ENCODE results near the gene SZT2. TPM values are rescaled to one million over a fixed set of nuclear protein-coding genes. Genes with fewer than 3 reads are reported as not detected.
"Not testable (repeated sequence)": the region's sequence is repeated elsewhere in the genome, so short reads cannot be mapped to it uniquely, and the experiment has no call there.

SZT2 gene
- total RNA-seq, 1 experiment from 2014 or later: 10.9 TPM

- DNase-seq (ENCODE audit: low read depth): peak; percentile 93
Measured at GRCh38 chr1:43454270-43455011, 64.7 kb downstream of the SZT2 start.

- DNase-seq (ENCODE audit: low read depth): no peak
Measured at GRCh38 chr1:43455213-43455889, 65.7 kb downstream of the SZT2 start.

GRCh38 chr1:43458379-43458778 is 68.7 kb downstream of the SZT2 start:
- DNase-seq (ENCODE audit: low read depth): not testable (repeated sequence)

DNA sequence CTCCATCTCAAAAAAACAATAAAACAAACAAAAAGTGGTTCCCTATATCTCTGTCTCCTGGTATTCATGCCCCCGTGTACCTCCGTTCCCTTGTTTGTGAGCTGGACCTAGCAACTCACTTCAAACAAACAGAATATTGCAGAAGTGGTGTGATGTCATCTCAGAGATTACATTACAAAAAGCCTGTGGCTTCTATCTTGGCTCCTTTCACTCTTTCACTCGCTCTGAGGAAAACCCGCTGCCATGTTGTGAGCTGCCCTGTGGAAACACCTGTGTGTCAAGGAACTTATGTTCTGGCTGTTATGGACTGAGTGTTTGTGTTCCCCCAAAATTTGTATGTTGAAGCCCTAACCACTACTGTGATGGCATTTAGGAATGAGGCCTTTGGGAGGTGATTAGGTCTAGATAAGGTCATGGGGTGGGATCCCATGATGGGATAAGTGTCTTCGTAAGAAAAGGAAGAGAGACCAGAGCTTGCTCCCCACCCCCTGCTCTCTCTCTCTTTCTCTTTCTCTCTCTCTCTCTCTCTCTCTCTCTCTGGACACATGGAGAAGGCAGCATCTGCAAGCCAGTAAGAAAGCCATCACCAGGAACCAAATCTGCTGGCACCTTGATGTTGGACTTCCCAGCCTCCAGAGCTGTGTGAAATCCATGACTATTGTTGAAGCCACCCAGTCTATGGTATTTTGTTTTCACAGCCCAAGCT is 71.4 kb downstream of the SZT2 start:
- no peak for DNase-seq (ENCODE audit: low read depth)

GRCh38 chr1:43463479-43463878 is 73.8 kb downstream of the SZT2 start:
- DNase-seq (ENCODE audit: low read depth): peak; percentile 51

DNA sequence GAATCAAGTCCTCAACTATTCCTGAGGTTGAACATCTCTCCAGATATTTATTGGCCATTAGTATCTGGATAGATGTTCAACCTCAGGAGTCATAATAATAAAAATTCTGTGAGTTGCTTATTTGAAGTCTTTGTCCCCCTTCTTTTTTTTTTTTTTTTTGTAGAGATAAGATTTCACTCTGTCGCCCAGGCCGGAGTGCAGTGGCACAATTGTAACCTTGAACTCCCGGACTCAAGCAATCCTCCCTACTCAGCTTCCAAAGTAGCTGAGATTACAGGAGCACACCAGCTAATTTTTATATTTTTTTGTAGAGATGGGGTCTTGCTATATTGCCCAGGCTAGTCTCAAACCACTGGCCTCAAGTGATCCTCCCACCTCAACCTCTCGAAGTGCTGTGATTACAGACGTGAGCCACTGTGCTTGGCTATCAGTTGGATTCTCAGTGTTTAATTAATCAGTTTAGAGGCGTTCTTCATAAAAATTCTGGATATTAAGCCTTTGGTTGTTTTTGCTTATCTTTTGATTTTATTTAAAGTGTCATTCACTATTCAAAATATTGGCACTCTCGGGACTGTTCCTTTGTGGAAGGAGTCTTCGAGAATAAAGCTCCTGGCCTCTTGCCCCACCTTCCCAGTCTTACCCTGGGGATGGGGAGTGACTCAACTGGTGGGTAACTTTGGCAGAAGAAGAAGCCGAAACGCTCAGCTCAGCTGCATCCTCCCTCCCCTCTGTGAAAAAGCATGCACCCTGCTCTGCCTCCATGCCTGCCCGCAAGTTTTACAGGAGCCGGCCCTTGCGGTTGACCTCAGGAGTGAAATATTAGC is 75.2 kb downstream of the SZT2 start:
- DNase-seq (ENCODE audit: low read depth): peak; percentile 83

DNA sequence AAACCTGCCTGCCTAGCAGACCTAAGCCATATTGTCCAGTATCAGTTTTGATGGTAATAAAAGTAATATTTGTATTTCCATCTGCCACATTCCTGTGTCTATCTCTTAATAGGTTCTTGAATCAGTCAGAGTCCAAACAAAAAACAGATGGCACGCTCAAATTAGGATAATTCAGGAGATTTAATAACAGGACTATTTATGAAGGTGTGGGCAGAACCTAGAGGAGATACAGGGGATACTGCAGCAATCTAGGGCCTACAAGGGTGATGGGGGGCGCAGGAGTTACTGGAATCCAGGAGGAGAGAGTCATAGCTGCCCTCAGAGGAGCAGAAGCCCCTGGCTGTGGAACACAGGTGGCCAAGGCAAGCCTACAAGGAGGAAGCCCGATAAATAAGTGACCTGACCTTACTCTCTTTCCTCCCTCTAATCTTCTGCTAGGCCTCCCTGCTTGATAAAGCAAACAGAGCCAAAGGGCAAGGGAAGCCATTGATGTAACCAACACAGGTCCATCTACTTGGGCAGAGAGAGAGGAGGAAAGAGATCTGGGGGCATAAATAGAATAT is 75.9 kb downstream of the SZT2 start:
- DNase-seq (ENCODE audit: low read depth): no peak

- DNase-seq (ENCODE audit: low read depth): peak; percentile 59
Measured at GRCh38 chr1:43466403-43466802, 76.7 kb downstream of the SZT2 start.

- no peak for DNase-seq (ENCODE audit: low read depth)
Measured at GRCh38 chr1:43468414-43468813, 78.7 kb downstream of the SZT2 start.

DNA sequence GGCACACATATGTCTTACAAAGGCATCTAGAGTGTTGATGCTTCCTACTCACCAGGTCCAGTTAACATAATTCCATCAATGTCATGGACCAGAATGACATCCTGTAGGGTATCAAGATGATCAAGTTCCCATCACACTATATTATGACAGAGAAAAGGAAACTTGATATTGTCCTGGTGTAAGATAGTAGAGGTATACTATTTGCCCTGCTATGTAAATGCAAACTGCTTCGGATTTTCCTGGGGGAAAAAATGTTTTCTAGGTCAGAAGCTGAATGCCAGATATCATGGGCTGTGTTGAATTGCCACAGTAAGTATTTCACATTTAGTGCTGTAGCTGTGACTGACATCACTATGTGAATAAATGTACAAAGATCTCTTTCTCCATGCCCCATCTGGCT is 80.2 kb downstream of the SZT2 start:
- DNase-seq (ENCODE audit: low read depth): no peak

GRCh38 chr1:43472087-43472462 is 82.4 kb downstream of the SZT2 start:
- peak; percentile 39 for DNase-seq (ENCODE audit: low read depth)

DNA sequence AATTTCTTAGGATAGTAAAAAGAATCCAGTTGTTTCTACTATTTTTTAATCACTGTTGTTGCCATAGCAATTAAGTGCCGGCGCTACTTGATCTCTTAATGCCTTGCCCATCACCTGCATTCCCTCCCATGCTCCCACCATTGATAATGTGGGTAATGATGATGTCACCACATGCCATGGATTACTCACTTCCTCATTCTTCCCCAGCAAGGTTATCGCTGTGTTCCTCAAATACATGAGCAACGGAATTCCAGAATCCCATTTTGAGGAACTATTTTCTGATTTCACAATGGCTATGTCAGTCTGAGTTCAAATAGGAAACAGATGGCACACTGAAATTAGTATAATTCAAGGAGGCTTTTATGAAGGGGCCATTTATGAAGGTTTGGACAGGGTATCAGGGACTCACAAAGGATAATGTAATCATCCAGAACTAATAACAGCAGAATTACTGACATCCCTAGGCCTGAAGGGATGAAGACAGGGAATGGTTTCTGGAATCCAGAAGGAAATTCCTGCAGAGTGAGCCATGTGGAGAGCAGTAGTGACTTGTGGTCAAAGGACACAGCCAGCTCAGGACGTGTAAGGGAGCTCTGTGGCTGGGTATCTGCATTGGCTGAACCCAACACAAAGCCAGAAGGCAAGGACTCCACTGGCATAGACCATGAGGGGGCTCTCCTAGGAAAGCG is 82.9 kb downstream of the SZT2 start:
- peak; percentile 99 for DNase-seq (ENCODE audit: low read depth)

DNA sequence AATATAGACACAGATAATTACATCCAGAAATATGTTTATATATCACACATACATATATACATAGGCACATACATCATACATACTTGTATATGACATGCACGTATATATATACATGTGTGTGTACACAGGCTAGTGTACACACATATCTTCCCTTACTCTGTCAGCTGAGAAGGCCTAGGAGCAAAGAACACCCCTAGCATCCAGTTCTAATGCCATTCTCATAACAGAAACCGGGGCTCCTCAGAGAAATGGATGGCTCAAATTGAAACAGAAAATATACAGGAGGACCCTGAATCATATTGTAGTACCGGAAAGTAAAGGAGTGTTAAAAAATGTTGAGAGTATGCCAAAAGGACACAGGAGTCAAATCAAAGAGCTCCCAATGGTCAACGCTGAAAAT is 83.8 kb downstream of the SZT2 start:
- DNase-seq (ENCODE audit: low read depth): no peak

GRCh38 chr1:43475611-43476401 is 86.1 kb downstream of the SZT2 start:
- peak; percentile 82 for DNase-seq (ENCODE audit: low read depth)

GRCh38 chr1:43477716-43478115 is 88.0 kb downstream of the SZT2 start:
- no peak for DNase-seq (ENCODE audit: low read depth)

- DNase-seq (ENCODE audit: low read depth): no peak
Measured at GRCh38 chr1:43479414-43479813, 89.7 kb downstream of the SZT2 start.

DNA sequence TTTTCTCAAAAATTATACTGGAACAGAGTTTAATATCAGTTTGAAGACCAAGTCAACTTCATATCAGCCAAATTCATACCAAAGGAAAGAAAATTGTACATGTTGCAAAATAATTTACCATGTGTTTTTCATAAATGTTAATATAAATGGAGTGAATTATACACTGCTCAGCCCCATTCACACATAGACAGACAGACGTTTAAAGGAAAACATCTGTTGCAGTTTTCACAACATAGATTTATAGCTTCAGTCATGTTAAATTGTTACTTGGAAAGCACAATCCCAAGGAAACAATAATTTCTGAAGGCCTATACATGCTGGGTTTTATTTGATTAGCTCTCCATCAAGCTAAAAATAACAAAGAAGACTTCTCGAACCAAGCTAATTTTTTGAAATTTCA is 91.8 kb downstream of the SZT2 start:
- no peak for DNase-seq (ENCODE audit: low read depth)

DNA sequence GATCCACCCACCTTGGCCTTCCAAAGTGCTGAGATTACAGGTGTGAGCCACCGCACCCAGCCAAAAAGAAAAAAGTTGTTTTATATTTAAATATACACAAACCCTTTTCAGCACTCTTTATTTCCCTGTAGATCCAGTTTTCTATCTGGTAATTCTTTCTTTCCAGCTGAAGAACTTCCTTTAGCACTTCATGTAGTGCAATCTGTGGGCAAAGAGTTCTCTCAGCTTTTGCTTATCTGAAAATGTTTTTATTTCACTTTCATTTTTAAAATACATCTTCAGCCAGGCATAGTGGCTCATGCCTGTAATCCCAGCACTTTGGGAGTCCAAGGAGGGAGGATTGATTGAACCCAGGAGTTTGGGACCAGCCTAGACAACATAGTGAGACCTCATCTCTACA is 92.5 kb downstream of the SZT2 start:
- no peak for DNase-seq (ENCODE audit: low read depth)

- no peak for DNase-seq (ENCODE audit: low read depth)
Measured at GRCh38 chr1:43484367-43484766, 94.7 kb downstream of the SZT2 start.

DNA sequence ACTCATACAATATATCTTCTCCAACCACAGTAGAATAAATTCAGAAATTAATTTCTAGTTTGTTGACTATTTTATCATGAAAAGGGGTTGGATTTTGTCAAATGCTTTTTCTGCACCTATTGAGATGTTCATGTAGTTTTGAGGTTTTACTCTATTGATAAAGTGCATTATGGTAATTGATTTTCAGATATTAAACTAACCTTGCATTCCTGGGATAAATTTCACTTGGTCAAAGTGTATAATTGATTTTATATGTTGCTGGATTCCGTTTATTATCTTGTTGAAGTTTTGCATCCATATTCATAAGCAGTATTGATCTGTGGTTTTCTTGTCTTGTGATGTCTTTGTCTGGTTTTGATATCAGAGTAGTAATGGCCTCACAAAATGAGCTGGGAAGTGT is 98.5 kb downstream of the SZT2 start:
- DNase-seq (ENCODE audit: low read depth): no peak

Measured in RPMI7951 (cell line).